Stimulated activated CD4-positive, alpha-beta T cell treated with anti-CD3 and anti-CD28 coated beads, Interleukin-4, amount 100 ng/mL, for 48 hours (primary cell): ENCODE results near the gene UCKL1.
"Not testable (repeated sequence)": the region's sequence is repeated elsewhere in the genome, so short reads cannot be mapped to it uniquely, and the experiment has no call there.

ENCODE experiments used
- DNase-seq, 2 donors: peaks; one replicate each; pipeline ENCODE4 v3.0.0-alpha.2; 2020; ENCODE audit warnings: low read depth in 2 of 2

UCKL1 gene

DNA sequence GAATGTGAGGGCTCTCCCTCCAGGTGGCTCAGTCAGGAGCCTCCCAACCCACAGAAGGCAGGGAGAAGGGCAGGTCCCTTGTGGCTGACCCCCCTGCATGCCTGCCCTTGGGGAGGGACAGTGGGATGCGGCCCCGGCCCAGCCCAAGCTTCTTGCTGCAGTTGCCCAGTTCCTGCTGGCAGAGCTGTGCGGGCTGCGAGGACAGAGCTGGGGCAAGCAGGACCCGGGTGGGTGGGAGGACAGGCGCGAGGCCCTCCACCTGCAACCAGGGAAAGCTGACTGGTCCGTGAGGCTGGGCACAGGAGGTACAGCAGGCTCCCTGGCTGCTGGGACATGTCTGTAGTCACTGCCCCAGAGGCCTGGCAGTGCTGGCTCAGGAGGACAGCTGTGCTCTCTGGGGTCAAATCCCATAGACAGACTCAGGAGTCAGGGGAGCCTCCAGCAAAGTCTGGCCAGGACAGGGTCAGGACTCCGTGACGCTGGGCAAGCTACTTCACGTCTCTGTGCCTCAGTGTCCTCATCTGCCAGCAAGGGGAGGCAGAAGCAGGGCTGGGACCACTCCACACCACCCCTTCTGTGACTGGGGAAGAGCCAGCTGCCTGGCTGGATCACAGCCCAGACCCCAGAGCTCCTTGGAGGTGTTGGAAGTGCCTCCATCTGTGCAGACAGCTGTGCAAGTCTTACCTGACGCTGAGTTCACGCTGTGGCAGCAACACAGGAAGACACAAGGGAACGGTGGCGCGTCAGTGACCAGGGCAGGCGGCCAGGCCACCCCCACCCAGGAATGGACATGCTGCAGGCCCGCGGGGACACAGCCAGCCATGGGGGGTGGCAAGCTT, 13.0 kb downstream of the UCKL1 start:
- DNase-seq, result no peak

GRCh38 chr20:63942250-63942951, 13.8 kb downstream of the UCKL1 start:
- DNase-seq, result peak in 1 of 2 donors; percentile 60

GRCh38 chr20:63941282-63942081, 14.7 kb downstream of the UCKL1 start:
- DNase-seq, result peak; percentile 59 to 64

- DNase-seq, result no peak
Observed at GRCh38 chr20:63940472-63941266, 15.5 kb downstream of the UCKL1 start.

- no peak for DNase-seq
Observed at GRCh38 chr20:63940071-63940471, 16.1 kb downstream of the UCKL1 start.

- DNase-seq, result no peak
Observed at GRCh38 chr20:63939061-63939935, 16.9 kb downstream of the UCKL1 start.

DNA sequence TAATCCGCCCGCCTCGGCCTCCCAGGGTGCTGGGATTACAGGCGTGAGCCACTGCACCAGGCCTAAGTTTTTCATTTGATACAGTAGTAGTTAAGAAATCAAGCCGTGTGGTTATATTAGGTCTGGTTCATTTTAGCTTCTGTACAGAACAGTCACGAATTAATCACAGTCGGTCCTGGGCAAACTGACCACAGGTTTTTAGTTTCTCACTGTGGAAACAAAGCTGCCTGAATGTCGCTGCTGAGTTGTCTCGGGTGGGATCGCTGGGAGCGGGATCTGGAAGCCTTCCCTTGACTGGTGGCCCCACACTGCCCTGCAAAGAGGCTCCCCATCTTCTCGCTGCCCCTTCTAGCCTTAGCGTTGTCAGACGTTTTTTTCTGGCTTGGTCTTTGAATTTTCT, 18.6 kb downstream of the UCKL1 start:
- no peak for DNase-seq

GRCh38 chr20:63935447-63935846, 20.8 kb downstream of the UCKL1 start:
- no peak for DNase-seq

GRCh38 chr20:63934271-63935068, 21.7 kb downstream of the UCKL1 start:
- DNase-seq, result no peak

DNA sequence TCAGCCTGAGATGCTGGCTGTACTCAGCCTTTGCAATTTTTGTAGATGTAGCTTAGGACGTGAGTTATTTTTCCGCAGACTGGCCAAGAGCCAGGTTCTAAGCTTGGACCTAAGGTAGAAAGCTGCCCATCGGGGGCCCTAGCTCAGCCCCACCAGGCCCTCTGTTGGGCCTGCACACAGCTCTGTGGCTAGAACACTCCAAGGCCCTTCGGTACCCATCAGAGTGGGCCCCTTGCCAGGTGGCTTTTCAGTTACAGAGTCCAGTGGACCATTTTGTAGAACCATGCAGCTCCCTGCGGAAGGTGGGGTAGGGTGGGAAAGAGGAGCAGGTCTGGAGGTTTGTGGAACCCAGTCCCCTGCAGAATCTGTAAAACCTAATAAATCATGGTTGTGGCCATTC, 22.6 kb downstream of the UCKL1 start:
- DNase-seq, result no peak

DNA sequence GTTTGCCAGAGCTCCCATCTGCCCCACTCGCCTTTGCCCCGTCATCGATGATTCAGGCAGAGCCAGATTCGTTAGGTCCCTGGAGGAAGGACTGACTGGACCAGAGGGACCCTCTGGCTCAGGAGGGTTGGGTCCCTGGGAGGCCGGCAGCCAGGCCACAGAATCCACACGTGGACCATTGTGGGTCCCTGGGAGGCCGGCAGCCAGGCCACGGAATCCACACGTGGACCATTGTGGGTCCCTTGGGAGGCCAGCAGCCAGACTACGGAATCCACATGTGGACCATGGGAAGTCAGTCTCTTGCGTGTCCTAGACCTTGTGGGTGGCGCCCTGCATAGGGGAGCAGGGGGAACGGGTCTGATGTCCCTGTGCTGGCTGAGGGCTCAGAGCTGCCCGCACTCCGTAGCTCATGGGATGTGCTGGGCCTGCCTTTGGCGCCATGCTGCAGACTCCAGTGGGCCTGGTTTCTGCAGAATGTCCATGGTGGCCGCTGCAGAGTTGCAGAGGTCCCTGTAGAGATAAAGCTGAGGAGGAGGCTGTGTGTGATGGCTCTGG, 23.5 kb downstream of the UCKL1 start:
- DNase-seq, result no peak

- no peak for DNase-seq
Observed at GRCh38 chr20:63931735-63932134, 24.5 kb downstream of the UCKL1 start.

DNA sequence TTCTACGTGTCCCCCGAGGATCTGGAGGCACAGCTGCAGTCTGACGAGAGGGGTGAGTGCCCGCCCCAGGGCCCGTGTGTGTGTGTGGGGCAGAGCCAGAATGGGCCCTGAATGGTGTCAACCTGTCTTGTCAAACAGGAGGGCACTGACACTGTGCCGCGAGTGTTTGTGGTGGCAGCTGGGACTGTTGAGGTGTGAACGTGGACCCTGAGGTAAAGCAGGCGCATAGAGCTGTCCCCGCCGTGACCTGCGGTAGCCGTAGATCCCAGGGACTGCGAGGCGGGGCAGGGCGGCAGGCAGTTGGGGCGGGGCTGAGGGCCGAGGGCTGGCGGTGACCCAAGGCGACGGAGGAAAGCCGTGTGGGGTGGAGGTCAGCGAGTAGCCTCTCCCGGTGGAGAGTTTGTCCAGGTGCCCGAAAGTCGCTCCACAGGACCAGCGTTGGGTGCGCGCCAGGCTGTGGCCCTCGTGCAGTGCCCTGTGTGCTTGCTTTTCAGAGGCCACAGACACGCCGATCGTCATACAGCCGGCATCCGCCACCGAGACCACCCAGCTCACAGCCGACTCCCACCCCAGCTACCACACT, 25.2 kb downstream of the UCKL1 start:
- no peak for DNase-seq

GRCh38 chr20:63929473-63929883, 26.7 kb downstream of the UCKL1 start:
- not testable (repeated sequence) for DNase-seq

DNA sequence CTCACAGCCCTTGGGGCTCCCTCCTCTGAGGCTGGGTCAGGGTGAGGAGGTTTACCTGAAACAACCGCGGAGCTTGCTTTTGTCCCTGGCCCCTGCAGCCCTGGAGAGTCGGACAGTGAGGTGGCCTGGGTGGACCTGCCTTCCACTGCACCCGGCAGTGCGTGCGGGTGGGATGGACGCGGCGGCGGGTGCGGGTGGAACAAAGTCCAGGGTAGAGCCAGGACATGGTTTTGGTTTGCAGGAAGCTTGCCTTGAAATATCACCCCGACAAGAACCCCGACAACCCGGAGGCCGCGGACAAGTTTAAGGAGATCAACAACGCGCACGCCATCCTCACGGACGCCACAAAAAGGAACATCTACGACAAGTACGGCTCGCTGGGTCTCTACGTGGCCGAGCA, 27.1 kb downstream of the UCKL1 start:
- no peak for DNase-seq

DNA sequence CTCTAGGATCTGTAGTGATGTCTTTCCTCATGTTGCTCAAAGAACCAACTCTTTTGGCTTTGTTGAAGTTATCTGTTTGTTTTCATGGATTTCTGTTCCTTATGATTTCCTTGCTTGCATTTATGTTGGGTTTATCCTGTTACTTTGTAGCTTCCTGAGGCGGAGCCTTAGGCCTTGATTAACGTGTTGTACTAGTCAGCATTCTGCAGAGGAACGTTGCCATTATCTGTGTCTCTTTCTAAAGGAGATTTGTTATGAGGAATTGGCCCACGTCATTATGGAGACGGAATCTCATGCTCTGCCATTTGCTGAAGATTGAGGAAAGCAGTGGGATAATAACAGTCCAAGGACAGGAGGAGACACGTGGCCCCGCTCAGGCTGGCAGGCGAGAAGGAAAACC, 29.9 kb downstream of the UCKL1 start:
- no peak for DNase-seq

DNA sequence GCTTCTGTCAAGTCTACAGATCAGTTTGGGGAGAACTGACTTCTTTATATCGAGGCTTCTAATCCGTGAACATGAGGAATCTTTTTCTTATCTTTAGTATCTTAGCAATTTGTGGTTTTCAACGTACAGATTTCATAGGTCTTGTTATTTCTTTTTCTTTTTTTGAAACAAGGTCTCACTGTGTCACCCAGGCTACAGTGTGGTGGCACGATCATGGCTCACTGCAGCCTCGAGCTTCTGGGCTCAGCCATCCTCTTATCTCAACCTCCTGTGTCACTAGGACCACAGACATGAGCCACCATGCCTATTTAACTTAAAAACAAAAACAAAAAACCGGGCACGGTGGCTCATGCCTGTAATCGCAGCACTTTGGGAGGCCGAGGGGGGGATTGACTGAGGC, 32.0 kb downstream of the UCKL1 start:
- DNase-seq, result no peak

- DNase-seq, result no peak
Observed at GRCh38 chr20:63923651-63924050, 32.6 kb downstream of the UCKL1 start.

GRCh38 chr20:63920226-63920625, 36.0 kb downstream of the UCKL1 start:
- no peak for DNase-seq
